HepG2 (cell line): ENCODE results near the gene LYPD4. TPM values are rescaled to one million over a fixed set of nuclear protein-coding genes. Genes with fewer than 3 reads are reported as not detected.
A peak's percentile ranks its signal among the peaks of the same experiment; 100 is the strongest.

Source experiments
- ATRX ChIP-seq: sonication (generic); formaldehyde crosslinking; IDR thresholded peaks from 2 replicates; pipeline ENCODE4 v1.4.0; 2020; ENCODE audit warnings: missing genetic modification reagents, borderline replicate concordance
- FOXA3 ChIP-seq: IDR thresholded peaks from 2 replicates; pipeline ENCODE4 v1.6.1; 2016; ENCODE audit warnings: missing genetic modification reagents, missing compliant biosample characterization
- NAIF1 ChIP-seq: sonication (generic); formaldehyde crosslinking; IDR thresholded peaks from 2 replicates; pipeline ENCODE4 v1.5.0; 2020; ENCODE audit warnings: mild to moderate bottlenecking, missing genetic modification reagents, borderline replicate concordance
- NCOA5 ChIP-seq: sonication (generic); formaldehyde crosslinking; IDR thresholded peaks from 2 replicates; pipeline ENCODE4 v1.4.0; 2020; ENCODE audit warnings: missing genetic modification reagents
- NRL ChIP-seq: sonication (generic); formaldehyde crosslinking; IDR thresholded peaks from 2 replicates; pipeline ENCODE4 v1.5.0; 2020; ENCODE audit warnings: missing genetic modification reagents, mild to moderate bottlenecking, moderate library complexity, borderline replicate concordance
- PLSCR1 ChIP-seq: sonication (generic); formaldehyde crosslinking; IDR thresholded peaks from 2 replicates; pipeline ENCODE4 v1.5.0; 2020; ENCODE audit warnings: missing genetic modification reagents, mild to moderate bottlenecking, borderline replicate concordance
- SALL1 ChIP-seq: sonication (generic); formaldehyde crosslinking; IDR thresholded peaks from 2 replicates; pipeline ENCODE4 v1.8.0; 2022; ENCODE audit warnings: mild to moderate bottlenecking, missing genetic modification reagents
- THAP8 ChIP-seq: sonication (generic); formaldehyde crosslinking; IDR thresholded peaks from 2 replicates; pipeline ENCODE4 v1.5.1; 2020; ENCODE audit warnings: missing genetic modification reagents, mild to moderate bottlenecking, borderline replicate concordance
- TP53 ChIP-seq: sonication (generic); formaldehyde crosslinking; conservative IDR thresholded peaks from 2 replicates; pipeline ENCODE4 v1.4.0; 2020; ENCODE audit warnings: missing genetic modification reagents
- ZBTB2 ChIP-seq: sonication (generic); formaldehyde crosslinking; IDR thresholded peaks from 2 replicates; pipeline ENCODE4 v1.8.0; 2022; ENCODE audit warnings: low read depth, missing genetic modification reagents
- ZHX2 ChIP-seq, 2 experiments: sonication (generic) in 1 of 2; formaldehyde crosslinking in 1 of 2; IDR thresholded peaks; 2 replicates each; pipeline versions ENCODE4 v1.6.1 to v1.9.0; 2014 to 2022; ENCODE audit warnings: antibody characterized with exemption in 1 of 2, borderline replicate concordance in 1 of 2, inconsistent platforms in 1 of 2, low read depth in 1 of 2, missing genetic modification reagents in 1 of 2
- ZKSCAN1 ChIP-seq: fragments of 150-350 bp; IDR thresholded peaks from 2 replicates; pipeline ENCODE4 v1.6.1; 2014; ENCODE audit warnings: low read length
- ZNF160 ChIP-seq: sonication (generic); formaldehyde crosslinking; IDR thresholded peaks from 2 replicates; pipeline ENCODE4 v1.8.0; 2022; ENCODE audit warnings: mild to moderate bottlenecking, inconsistent platforms, missing genetic modification reagents
- ZNF343 ChIP-seq: sonication (generic); formaldehyde crosslinking; IDR thresholded peaks from 2 replicates; pipeline ENCODE4 v1.4.0; 2020; ENCODE audit warnings: mild to moderate bottlenecking, missing genetic modification reagents
- ZNF512B ChIP-seq: sonication (generic); formaldehyde crosslinking; IDR thresholded peaks from 2 replicates; pipeline ENCODE4 v1.5.1; 2020; ENCODE audit warnings: missing genetic modification reagents, mild to moderate bottlenecking, borderline replicate concordance
- ZNF607 ChIP-seq: sonication (generic); formaldehyde crosslinking; IDR thresholded peaks from 2 replicates; pipeline ENCODE4 v1.5.1; 2020; ENCODE audit warnings: missing genetic modification reagents, mild to moderate bottlenecking, borderline replicate concordance
- polyA plus RNA-seq, 8 experiments: library from polyadenylated mRNA; depleted of rRNA in 3 of 8; stranded (reverse) in 7 of 8; unstranded in 1 of 8; fragments of >200 nt; fragmentation: Illumina TruSeq in 4 of 8; extraction: Trizol in 4 of 8; gene quantifications; 2 replicates each; pipeline versions ENCODE4 v1.2.1 to v1.2.3, GENCODE V29; 2011 to 2016; ENCODE audit warnings: low read depth in 4 of 8, missing spikeins in 1 of 8, mixed read lengths in 1 of 8; ENCODE audit not compliant: insufficient read depth in 1 of 8
- total RNA-seq, 5 experiments: library from RNA; depleted of rRNA; stranded (reverse); fragments of >200 nt; fragmentation: Illumina TruSeq; extraction: Trizol; gene quantifications; 2 replicates each; pipeline ENCODE4 v1.2.3, GENCODE V29; 2016; ENCODE audit warnings: low read depth in 1 of 5

Gene LYPD4
- total and polyA plus RNA-seq, 2 of the 13 experiments (the other 11 are each of a cell fraction or from before 2014, with no cell fraction given), result not detected

GRCh38 chr19:41887711-41888382 is 43.4 kb upstream of the LYPD4 start (continued):
- TF ChIP-seq ZNF607 (no peak), ZBTB2 (CRISPR knock-in tag) (peak; percentile 51; the same call in 1 of the 2 replicates), FOXA3 (CRISPR knock-in tag) (peak; percentile 96), NAIF1 (CRISPR knock-in tag) (0 out of 2 replicates have a peak, but pooled peaks have one; percentile 51), SALL1 (CRISPR knock-in tag) (peak; percentile 59; the same call in 1 of the 2 replicates), THAP8 (CRISPR knock-in tag) (no peak; the same call in 1 of the 2 replicates), PLSCR1 (CRISPR knock-in tag) (no peak), ZNF343 (CRISPR knock-in tag) (peak; percentile 75; the same call in 1 of the 2 replicates), ZHX2 (IDR thresholded peaks at IDR 0.05; ENCODE audit: low read depth) (no peak; the same call in 1 of the 2 replicates), ZHX2 (CRISPR knock-in tag; IDR thresholded peaks at IDR 0.05; ENCODE audit: borderline replicate concordance) (no peak), TP53 (CRISPR knock-in tag) (no peak), NCOA5 (CRISPR knock-in tag) (no peak), ATRX (no peak), NRL (peak; percentile 42; the same call in 1 of the 2 replicates), ZNF160 (CRISPR knock-in tag) (no peak), ZKSCAN1 (no peak), ZNF512B (no peak)
